Gastroesophageal sphincter (tissue), 3 donors: Measurements from ENCODE around the gene SEMA4G.
A peak's percentile ranks its signal among the peaks of the same experiment; 100 is the strongest.

Source experiments
- EP300 ChIP-seq: sonication (generic); formaldehyde crosslinking; IDR thresholded peaks from one replicate; pipeline ENCODE4 v1.6.1; 2017; ENCODE audit warnings: antibody characterized with exemption, mild to moderate bottlenecking
- POLR2A ChIP-seq, 2 donors: fragments of 450-650 bp; IDR thresholded peaks; one replicate each; pipeline ENCODE4 v1.6.1; 2017; ENCODE audit warnings: antibody characterized with exemption in 2 of 2, mild to moderate bottlenecking in 2 of 2, moderate library complexity in 1 of 2
- POLR2AphosphoS5 ChIP-seq: sonication (generic); formaldehyde crosslinking; IDR thresholded peaks from one replicate; pipeline ENCODE4 v1.6.1; 2017; ENCODE audit warnings: antibody characterized with exemption
- TF ChIP-seq, protein P1 (sequence below), 4 experiments: fragments of 200-600 bp in 2 of 4; fragments of 450-650 bp in 2 of 4; sonication (generic) in 1 of 4; IDR thresholded peaks; one replicate each; pipeline ENCODE4 v1.5.1; 2017 to 2019; ENCODE audit warnings: antibody characterized with exemption in 4 of 4, mild to moderate bottlenecking in 2 of 4, moderate library complexity in 2 of 4

GRCh38 chr10:100996678-100997359 is 27.5 kb downstream of the SEMA4G start:
- TF ChIP-seq, protein P1, sequence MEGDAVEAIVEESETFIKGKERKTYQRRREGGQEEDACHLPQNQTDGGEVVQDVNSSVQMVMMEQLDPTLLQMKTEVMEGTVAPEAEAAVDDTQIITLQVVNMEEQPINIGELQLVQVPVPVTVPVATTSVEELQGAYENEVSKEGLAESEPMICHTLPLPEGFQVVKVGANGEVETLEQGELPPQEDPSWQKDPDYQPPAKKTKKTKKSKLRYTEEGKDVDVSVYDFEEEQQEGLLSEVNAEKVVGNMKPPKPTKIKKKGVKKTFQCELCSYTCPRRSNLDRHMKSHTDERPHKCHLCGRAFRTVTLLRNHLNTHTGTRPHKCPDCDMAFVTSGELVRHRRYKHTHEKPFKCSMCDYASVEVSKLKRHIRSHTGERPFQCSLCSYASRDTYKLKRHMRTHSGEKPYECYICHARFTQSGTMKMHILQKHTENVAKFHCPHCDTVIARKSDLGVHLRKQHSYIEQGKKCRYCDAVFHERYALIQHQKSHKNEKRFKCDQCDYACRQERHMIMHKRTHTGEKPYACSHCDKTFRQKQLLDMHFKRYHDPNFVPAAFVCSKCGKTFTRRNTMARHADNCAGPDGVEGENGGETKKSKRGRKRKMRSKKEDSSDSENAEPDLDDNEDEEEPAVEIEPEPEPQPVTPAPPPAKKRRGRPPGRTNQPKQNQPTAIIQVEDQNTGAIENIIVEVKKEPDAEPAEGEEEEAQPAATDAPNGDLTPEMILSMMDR (IDR thresholded peaks at IDR 0.05) = peak in 1 of 4 experiments; percentile 8
- TF ChIP-seq POLR2AphosphoS5 = no peak
- no peak for TF ChIP-seq POLR2A (IDR thresholded peaks at IDR 0.05)
- no peak for TF ChIP-seq EP300
